Measurements from ENCODE around the gene BRD1. TPM values are rescaled to one million over a fixed set of nuclear protein-coding genes. Genes with fewer than 3 reads are reported as not detected.

The BRD1 gene
- total RNA-seq, 1 experiment from 2014 or later: 19.1 TPM

DNA sequence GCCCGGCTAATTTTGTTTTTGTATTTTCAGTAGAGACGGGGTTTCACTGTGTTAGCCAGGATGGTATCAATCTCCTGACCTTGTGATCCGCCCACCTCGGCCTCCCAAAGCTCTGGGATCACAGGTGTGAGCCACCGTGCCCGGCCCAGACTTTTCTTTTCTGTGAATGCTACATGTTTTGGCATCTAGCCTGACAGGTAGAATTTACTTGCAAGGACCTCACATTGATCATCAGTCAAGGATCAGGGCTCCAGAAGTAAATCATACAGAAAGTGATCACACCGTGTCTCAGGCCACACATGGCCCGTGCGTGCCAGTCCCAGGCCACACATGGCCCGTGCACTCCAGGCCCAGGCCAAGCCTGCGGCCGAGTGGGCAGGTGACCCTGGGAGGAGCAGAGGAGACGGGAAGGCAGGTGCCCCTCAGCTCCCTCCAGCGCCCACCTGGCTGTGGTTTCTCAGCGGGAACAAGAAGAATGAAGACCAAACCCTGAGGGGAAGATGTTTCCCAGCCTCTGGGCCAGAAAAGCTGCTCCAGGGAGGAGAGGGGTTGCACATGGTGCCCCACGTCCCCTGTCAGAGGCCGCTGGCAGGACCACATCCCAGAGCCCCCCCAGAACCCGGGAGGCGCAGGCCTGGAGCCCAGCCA lies 76.2 kb downstream of the BRD1 start:
- Histone ChIP-seq H3K9me3 (ENCODE audit: low read length) (no peaks in the 10 kb centered on the region), H3K36me3 (ENCODE audit: low read depth, low read length) (no peaks in the 10 kb centered on the region), H3K9me2 (replicated peaks; ENCODE audit: low read length) (no peaks in the 10 kb centered on the region), H2AFZ (ENCODE audit: low read length) (no peak overlapping the region), H3K4me3 (ENCODE audit: low read length) (no peak overlapping the region), H3K27me3 (ENCODE audit: low read length) (no peaks in the 10 kb centered on the region), H3K4me1 (ENCODE audit: insufficient read depth, low read length) (no peaks in the 10 kb centered on the region), H3K4me2 (ENCODE audit: low read length) (no peak overlapping the region), H3K27ac (ENCODE audit: low read length) (no peak overlapping the region), H4K20me1 (ENCODE audit: low read length) (no peaks in the 10 kb centered on the region), H3F3A (ENCODE audit: low read length, unreplicated experiment) (no peaks in the 10 kb centered on the region), H3K9ac (ENCODE audit: low read length) (no peak overlapping the region), H3K79me2 (ENCODE audit: low read length) (no peaks in the 10 kb centered on the region)
- DNase-seq (no peak), ATAC-seq (no peak)
- ChIA-PET CTCF (no interaction called here), POLR2A (ENCODE audit: unreplicated experiment) (no interaction called here)
- TF ChIP-seq, protein P1, sequence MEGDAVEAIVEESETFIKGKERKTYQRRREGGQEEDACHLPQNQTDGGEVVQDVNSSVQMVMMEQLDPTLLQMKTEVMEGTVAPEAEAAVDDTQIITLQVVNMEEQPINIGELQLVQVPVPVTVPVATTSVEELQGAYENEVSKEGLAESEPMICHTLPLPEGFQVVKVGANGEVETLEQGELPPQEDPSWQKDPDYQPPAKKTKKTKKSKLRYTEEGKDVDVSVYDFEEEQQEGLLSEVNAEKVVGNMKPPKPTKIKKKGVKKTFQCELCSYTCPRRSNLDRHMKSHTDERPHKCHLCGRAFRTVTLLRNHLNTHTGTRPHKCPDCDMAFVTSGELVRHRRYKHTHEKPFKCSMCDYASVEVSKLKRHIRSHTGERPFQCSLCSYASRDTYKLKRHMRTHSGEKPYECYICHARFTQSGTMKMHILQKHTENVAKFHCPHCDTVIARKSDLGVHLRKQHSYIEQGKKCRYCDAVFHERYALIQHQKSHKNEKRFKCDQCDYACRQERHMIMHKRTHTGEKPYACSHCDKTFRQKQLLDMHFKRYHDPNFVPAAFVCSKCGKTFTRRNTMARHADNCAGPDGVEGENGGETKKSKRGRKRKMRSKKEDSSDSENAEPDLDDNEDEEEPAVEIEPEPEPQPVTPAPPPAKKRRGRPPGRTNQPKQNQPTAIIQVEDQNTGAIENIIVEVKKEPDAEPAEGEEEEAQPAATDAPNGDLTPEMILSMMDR (conservative IDR thresholded peaks at IDR 0.05; ENCODE audit: low read depth, low read length): no peak
- TF ChIP-seq EZH2phosphoT487 (IDR thresholded peaks at IDR 0.05; ENCODE audit: borderline replicate concordance, low read length): no peak
- no peak for TF ChIP-seq EZH2 (IDR thresholded peaks at IDR 0.05; ENCODE audit: low read length, unreplicated experiment)
- intact Hi-C loops (cut with micrococcal nuclease): no loop called here
- BruUV-seq (replicated peaks): no TSS peak

DNA sequence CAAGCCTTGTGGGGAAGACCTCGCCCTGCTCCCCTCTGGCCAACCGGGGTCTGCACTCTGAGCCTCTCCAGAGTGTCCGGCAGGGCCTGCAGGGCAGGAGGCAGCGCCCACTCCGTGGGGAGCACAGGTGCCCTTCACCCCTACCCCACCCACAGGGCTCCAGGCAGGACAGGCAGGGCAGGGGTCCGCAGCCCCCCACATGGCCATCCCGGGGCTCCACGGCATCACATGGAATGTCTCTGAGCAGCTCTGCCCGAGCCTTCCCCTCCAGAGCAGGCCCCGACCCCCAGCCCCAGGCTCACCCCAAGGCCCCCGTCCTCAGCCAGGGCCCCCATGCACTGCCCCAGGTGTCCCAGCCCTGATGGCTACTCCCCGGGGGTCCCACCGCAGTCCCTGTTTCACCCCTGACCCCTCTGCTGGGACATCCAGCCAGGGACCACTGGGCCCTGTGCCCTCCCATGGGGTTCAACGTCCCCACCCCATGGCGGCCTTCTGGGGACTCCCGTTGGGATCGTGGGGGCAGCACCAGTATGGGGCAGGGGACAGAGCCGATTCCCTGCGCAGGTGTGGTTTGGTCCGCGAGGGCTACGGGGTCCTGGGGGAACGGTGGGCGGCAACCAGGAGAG lies 77.7 kb downstream of the BRD1 start:
- Histone ChIP-seq H3K9me2 (replicated peaks; ENCODE audit: low read length) (no peaks in the 10 kb centered on the region), H3K4me3 (ENCODE audit: low read length) (no peak overlapping the region), H3K9me3 (ENCODE audit: low read length) (no peaks in the 10 kb centered on the region), H4K20me1 (ENCODE audit: low read length) (no peaks in the 10 kb centered on the region), H3K36me3 (ENCODE audit: low read depth, low read length) (no peaks in the 10 kb centered on the region), H3K4me1 (ENCODE audit: insufficient read depth, low read length) (no peaks in the 10 kb centered on the region), H3F3A (ENCODE audit: low read length, unreplicated experiment) (no peaks in the 10 kb centered on the region), H3K79me2 (ENCODE audit: low read length) (no peaks in the 10 kb centered on the region), H3K4me2 (ENCODE audit: low read length) (no peak overlapping the region), H3K27ac (ENCODE audit: low read length) (no peak overlapping the region), H3K27me3 (ENCODE audit: low read length) (no peaks in the 10 kb centered on the region), H2AFZ (ENCODE audit: low read length) (no peak overlapping the region), H3K9ac (ENCODE audit: low read length) (no peak overlapping the region)
- intact Hi-C loops (cut with micrococcal nuclease): no loop called here
- CTCF ChIA-PET: no interaction called here
- TF ChIP-seq EZH2phosphoT487 (IDR thresholded peaks at IDR 0.05; ENCODE audit: borderline replicate concordance, low read length) (no peak), EZH2 (IDR thresholded peaks at IDR 0.05; ENCODE audit: low read length, unreplicated experiment) (no peak)
- TF ChIP-seq, protein P1 (conservative IDR thresholded peaks at IDR 0.05; ENCODE audit: low read depth, low read length): no peak
- ATAC-seq (no peak), DNase-seq (no peak)
- POLR2A ChIA-PET (ENCODE audit: unreplicated experiment): no interaction called here
- no TSS peak for BruUV-seq (replicated peaks)

DNA sequence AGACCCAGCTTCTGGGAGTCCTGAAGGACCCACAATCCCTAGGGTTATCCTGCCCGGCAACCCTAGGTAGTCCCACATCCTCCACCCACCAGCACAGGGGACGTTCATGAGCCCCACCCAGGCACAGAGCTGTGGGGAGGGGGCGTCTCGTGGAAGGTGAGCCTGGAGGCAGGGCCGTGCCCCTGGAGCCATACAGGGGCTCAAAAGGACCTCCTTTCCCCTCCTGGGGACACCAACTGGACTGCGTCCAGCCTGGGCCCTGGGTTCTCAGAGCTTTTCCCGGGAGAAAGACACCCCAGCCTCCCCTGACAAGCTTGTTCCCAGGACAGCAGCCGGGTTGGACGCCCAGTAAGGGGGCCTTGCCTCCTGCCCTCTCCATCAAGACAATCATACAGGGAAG lies 78.4 kb downstream of the BRD1 start:
- Histone ChIP-seq H3K9me3 (ENCODE audit: low read length) (no peaks in the 10 kb centered on the region), H3K79me2 (ENCODE audit: low read length) (no peaks in the 10 kb centered on the region), H3K27me3 (ENCODE audit: low read length) (no peaks in the 10 kb centered on the region), H2AFZ (ENCODE audit: low read length) (no peak overlapping the region), H3K27ac (ENCODE audit: low read length) (no peak overlapping the region), H4K20me1 (ENCODE audit: low read length) (no peaks in the 10 kb centered on the region), H3K4me1 (ENCODE audit: insufficient read depth, low read length) (no peaks in the 10 kb centered on the region), H3K9ac (ENCODE audit: low read length) (no peak overlapping the region), H3K4me3 (ENCODE audit: low read length) (no peak overlapping the region), H3F3A (ENCODE audit: low read length, unreplicated experiment) (no peaks in the 10 kb centered on the region), H3K4me2 (ENCODE audit: low read length) (no peak overlapping the region), H3K36me3 (ENCODE audit: low read depth, low read length) (no peaks in the 10 kb centered on the region), H3K9me2 (replicated peaks; ENCODE audit: low read length) (no peaks in the 10 kb centered on the region)
- TF ChIP-seq EZH2phosphoT487 (IDR thresholded peaks at IDR 0.05; ENCODE audit: borderline replicate concordance, low read length) (no peak), EZH2 (IDR thresholded peaks at IDR 0.05; ENCODE audit: low read length, unreplicated experiment) (no peak)
- TF ChIP-seq, protein P1 (conservative IDR thresholded peaks at IDR 0.05; ENCODE audit: low read depth, low read length): no peak
- CTCF ChIA-PET: no interaction called here
- no TSS peak for BruUV-seq (replicated peaks)
- ATAC-seq (no peak), DNase-seq (no peak)
- intact Hi-C loops (cut with micrococcal nuclease): no loop called here
- POLR2A ChIA-PET (ENCODE audit: unreplicated experiment): no interaction called here
